Stimulated activated CD4-positive, alpha-beta T cell treated with anti-CD3 and anti-CD28 coated beads, Interleukin-12 subunit alpha, Interleukin-12 subunit beta, amount 100 ng/mL, for 4 hours (primary cell): ENCODE data around the gene RNF181.
"Not testable (repeated sequence)": the region's sequence is repeated elsewhere in the genome, so short reads cannot be mapped to it uniquely, and the experiment has no call there.

Experiments
- DNase-seq: peaks from one replicate; pipeline ENCODE4 v3.0.0-alpha.2; 2020

The RNF181 gene

GRCh38 chr2:85595301-85596025 is at the start of gene RNF181:
Gene RNF181 (plus strand): TSS chr2:85595745. CDS start chr2:85595764, 19 bp downstream.
- DNase-seq: peak; percentile 80

GRCh38 chr2:85545780-85546240 is 49.7 kb upstream of the RNF181 start:
- DNase-seq: no peak

DNA sequence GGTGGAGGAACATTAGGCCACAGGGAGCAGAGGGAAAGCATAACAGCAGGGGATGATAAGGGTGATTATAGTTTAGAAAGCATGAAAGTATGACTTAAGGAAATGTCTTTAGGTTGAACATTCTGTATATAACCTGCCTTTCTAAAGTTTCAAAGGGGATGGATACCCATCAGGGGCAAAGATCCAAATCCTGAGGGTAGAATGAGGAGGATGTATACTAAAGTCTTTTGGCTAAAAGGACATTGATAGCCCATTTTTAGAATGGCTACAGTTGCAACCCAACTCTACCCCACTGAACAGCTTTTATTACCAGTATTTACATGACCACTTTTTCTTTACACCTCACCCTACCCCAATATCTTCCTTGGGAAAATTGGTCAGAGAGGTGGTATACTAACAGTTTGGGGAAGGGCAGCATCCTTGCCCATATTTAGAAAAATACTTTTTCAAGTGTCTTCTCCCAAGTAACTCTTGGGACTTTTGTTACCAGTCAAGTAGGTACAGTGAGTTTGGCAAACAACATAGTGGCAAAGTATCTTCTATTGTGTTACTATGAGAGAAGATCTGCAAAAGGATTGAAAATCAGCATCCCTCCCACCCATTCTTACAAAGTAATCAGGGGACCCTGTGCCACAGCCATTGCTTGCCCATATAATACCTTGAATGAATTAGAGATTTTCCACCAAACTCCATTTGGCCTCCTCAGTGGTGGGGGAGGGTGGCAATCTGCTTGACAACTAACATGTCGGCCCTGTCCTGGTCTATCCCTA is 48.3 kb upstream of the RNF181 start:
- no peak for DNase-seq

DNA sequence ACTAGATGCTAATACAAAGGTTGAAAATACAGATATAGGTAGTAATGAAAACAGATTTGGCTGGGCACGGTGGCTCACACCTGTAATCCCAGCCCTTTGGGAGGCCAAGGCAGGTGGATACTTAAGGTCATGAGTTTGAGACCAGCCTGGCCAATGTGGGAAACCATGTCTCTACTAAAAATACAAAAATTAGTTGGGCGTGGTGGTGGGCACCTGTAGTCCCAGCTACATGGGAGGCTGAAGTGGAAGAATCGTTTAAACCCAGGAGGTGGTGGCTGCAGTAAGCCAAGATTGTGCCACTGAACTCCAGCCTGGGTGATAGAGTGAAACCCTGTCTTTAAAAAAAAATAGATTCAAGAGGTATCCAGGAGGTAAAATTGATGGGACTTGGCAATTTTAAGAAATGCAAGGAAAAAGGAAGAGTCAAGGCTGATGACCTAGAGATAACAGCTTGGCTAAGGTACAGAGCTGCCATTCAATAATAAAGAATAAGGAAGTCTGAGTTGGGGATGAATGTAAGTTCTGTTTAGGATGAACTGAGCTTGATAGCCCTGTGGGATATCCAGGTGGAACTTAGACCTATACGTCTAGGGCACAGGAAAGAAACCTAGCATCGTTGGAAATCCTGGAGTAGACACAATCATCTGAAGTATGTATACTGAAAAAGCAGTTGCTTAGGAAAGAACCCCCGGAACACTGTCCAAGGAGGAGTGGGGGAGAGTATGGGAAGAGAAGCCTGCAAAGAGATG is 47.5 kb upstream of the RNF181 start:
- DNase-seq: no peak

- no peak for DNase-seq
Measured at GRCh38 chr2:85548608-85548900, 47.0 kb upstream of the RNF181 start.

- DNase-seq: no peak
Measured at GRCh38 chr2:85549095-85549494, 46.5 kb upstream of the RNF181 start.

- DNase-seq: no peak
Measured at GRCh38 chr2:85549826-85550225, 45.7 kb upstream of the RNF181 start.

DNA sequence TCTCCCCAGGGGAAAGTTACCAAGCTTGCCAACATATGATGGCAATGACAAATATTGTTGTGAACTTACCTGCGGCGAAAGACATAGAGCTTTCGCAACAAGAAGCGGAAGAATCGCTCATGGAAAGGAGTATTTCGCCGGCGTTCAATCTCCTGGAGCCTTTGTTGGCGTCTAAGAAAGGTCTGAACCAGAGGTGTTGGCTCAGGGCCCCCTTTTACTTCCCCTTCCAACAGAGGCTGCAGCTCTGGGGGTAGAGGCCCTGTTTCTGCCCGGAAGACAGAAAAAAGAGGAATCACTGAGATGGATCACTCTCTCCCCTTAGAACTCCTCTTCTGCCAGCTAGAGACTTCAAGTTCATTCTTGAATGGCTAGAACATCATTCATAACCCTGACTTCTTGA is 45.1 kb upstream of the RNF181 start:
- DNase-seq: no peak

DNA sequence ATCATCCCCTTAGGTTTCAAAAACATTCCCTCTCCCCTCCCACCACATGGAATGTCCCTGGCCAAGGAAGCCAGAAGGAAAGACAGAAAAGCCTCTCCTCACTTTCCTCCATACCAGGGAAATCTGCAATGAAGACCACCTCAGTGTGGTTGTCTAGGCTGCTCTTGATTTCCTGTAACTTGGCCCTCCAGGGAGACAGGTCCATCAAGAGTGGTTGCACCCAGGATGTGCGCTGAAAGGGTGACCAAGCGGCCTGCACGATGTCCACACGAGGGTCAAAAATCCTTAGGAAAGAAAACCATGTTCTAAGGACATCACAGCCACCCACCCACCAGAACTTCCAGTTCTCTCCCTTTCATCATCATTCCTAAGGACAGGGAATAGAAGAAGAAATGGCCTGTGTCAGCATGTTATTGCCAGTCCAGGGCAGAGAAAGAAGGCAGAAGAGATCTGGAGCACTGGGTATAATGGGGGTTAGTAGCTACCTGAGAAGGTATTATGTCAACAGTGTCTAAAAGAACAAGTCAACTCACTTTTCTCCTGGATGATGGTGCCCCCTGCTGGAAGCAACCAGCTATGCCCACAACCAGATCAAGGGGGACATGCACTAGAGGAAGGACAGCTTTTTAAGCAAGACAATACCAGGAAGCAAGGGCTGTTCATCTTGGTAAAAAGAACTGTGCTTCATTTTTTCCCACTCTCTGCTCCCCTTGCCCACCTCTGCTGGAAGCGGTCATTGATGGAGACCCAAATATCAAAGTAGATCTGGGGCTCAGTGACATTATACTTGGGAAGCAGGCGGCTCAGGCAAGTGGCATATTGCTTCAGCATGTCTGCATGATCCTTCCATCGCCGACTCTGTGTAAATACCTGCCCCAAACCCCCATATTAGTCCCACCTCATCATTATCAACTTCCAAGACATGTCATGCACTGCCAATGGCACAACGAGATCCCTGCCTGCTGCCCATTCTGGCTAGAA is 43.6 kb upstream of the RNF181 start:
- DNase-seq: peak; percentile 78

- no peak for DNase-seq
Measured at GRCh38 chr2:85553184-85553583, 42.4 kb upstream of the RNF181 start.

GRCh38 chr2:85554980-85555612 is 40.4 kb upstream of the RNF181 start:
- no peak for DNase-seq

DNA sequence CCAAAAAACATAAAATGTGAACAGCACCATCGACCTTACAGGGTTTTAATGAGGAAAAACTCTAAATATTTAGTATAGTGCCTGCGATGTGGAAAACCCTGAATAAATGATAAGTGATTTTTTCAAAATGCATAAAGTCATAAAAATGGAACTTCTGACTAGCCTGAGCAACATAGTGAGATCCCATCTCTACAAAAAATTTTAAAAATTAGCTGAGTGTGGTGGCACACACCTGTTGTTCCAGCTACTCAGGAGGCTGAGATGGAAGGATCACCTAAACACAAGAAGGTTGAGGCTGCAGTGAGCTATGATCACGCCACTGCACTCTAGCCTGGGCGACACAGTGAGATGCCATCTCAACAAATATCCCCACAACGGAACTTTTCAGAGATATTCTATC is 38.4 kb upstream of the RNF181 start:
- DNase-seq: no peak

GRCh38 chr2:85558160-85558559 is 37.4 kb upstream of the RNF181 start:
- no peak for DNase-seq

- DNase-seq: not testable (repeated sequence)
Measured at GRCh38 chr2:85560403-85560726, 35.2 kb upstream of the RNF181 start.

GRCh38 chr2:85560812-85561279 is 34.7 kb upstream of the RNF181 start:
- no peak for DNase-seq

GRCh38 chr2:85561280-85562212 is 34.0 kb upstream of the RNF181 start, which contains the start of gene GGCX:
Gene GGCX (minus strand): TSS chr2:85561493. CDS start chr2:85561428, 65 bp downstream.
- DNase-seq: peak; percentile 92

DNA sequence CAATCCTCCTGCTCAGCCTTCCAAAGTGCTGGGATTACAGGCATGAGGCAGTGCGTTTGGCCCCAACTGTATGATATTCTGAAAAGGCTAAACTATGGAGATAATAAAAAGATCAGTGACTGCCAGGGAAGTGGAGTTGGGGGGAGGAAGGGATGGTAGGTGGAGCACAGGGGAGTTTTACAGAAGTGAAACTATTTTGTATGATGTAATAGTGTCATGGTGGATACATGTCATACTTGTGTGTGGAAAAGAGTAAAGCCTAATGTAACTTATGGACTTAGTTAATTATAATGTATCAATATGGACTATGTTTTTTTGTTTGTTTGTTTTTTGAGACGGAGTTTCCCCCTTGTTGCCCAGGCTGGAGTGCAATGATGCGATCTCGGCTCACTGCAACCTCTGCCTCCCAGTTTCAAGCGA is 31.4 kb upstream of the RNF181 start:
- no peak for DNase-seq

DNA sequence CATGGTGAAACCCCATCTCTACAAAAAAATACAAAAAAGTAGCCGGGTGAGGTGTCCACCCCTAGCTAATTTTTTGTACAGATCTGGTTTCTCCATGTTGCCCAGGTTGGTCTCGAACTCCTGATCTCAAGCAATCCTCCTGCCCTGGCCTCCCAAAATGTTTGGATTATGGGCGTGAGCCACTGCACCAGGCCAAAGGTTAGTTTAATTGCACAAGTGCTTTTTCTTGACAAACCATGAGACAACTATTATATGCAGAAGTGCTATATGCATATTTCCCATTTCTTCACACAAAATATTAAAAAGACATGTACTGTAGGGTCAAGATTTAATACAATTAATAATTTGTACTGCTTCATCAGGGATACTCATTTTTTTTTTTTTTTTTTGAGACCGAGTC is 29.3 kb upstream of the RNF181 start:
- DNase-seq: no peak

GRCh38 chr2:85575739-85576138 is 19.8 kb upstream of the RNF181 start:
- DNase-seq: no peak

DNA sequence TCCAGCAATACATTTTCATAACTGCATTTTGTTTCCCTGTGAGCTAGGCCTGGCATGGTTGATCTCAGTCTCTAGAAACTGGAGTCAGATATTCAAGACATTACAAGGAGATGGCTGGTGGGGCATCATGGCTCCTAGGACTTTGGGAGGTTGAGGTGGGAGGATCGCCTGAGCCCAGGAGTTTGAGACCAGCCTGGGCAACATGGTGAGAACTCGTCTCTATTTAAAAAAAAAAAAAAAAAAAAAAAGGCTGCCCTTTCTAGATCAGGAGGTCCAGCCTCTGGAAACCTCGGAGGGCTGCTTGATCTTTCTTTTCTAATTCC is 18.5 kb upstream of the RNF181 start:
- DNase-seq: no peak
